Fibroblast of mammary gland (primary cell): ENCODE data around the gene PDCD1LG2.
"Not testable (repeated sequence)": the region's sequence is repeated elsewhere in the genome, so short reads cannot be mapped to it uniquely, and the experiment has no call there.

ENCODE experiments used
- DNase-seq: peaks from one replicate; pipeline ENCODE4 v3.0.0-alpha.2; 2010; ENCODE audit warnings: low read depth
- H3K4me3 ChIP-seq: 2 replicates; pipeline ENCODE4 v1.5.1; 2011; ENCODE audit warnings: low read depth, mild to moderate bottlenecking, low read length, moderate library complexity; ENCODE audit not compliant: control insufficient read depth
- CTCF ChIP-seq: conservative IDR thresholded peaks from 2 replicates; pipeline ENCODE4 v1.5.1; 2011; ENCODE audit warnings: low read depth, low read length, inconsistent platforms; ENCODE audit not compliant: control insufficient read depth, insufficient read depth

The PDCD1LG2 gene

GRCh38 chr9:5510360-5510931, at the start of gene PDCD1LG2:
Gene PDCD1LG2, plus strand, starts transcription at chr9:5510531. Its CDS starts 12,016 bp downstream, at chr9:5522547.
- DNase-seq: peak; percentile 87
- TF ChIP-seq CTCF: no peak
- H3K4me3 ChIP-seq: peak within 1 kb of the TSS; percentile 57

- not testable (repeated sequence) for H3K4me3 ChIP-seq, DNase-seq
Observed at GRCh38 chr9:5464831-5465330, 45.5 kb upstream of the PDCD1LG2 start.

GRCh38 chr9:5466005-5466404, 44.3 kb upstream of the PDCD1LG2 start:
- TF ChIP-seq CTCF: no peak
- H3K4me3 ChIP-seq: no peak overlapping the region
- DNase-seq: no peak

- DNase-seq: no peak
- TF ChIP-seq CTCF: no peak
- no peak overlapping the region for H3K4me3 ChIP-seq
Observed at GRCh38 chr9:5466766-5467165, 43.6 kb upstream of the PDCD1LG2 start.

GRCh38 chr9:5468850-5469249, 41.5 kb upstream of the PDCD1LG2 start:
- no peak for DNase-seq
- no peak for TF ChIP-seq CTCF
- H3K4me3 ChIP-seq: no peak overlapping the region

- TF ChIP-seq CTCF: no peak
Observed at GRCh38 chr9:5470122-5470521, 40.2 kb upstream of the PDCD1LG2 start.

GRCh38 chr9:5470816-5471215, 39.5 kb upstream of the PDCD1LG2 start:
- TF ChIP-seq CTCF: no peak
- H3K4me3 ChIP-seq: no peak overlapping the region
- DNase-seq: no peak

More at GRCh38 chr9:5470122-5470521, 40.2 kb upstream of the PDCD1LG2 start:
- no peak for DNase-seq
- H3K4me3 ChIP-seq: no peak overlapping the region

GRCh38 chr9:5475611-5476010, 34.7 kb upstream of the PDCD1LG2 start:
- H3K4me3 ChIP-seq, DNase-seq: not testable (repeated sequence)
